PC-3 (cell line): ENCODE results near the gene STAU1.

Experiments used
- CTCF ChIP-seq: fragments of 300-600 bp; sonication (generic); conservative IDR thresholded peaks from 2 replicates; pipeline ENCODE4 v1.5.1; 2017; ENCODE audit warnings: antibody characterized with exemption, low read depth, mild to moderate bottlenecking, low read length
- EZH2 ChIP-seq: fragments of 300-600 bp; sonication (generic); IDR thresholded peaks from one replicate; pipeline ENCODE4 v1.6.1; 2017; ENCODE audit warnings: antibody characterized with exemption, mild to moderate bottlenecking, low read length; ENCODE audit not compliant: unreplicated experiment
- EZH2phosphoT487 ChIP-seq: fragments of 300-600 bp; sonication (generic); IDR thresholded peaks from 2 replicates; pipeline ENCODE4 v1.6.1; 2018; ENCODE audit warnings: mild to moderate bottlenecking, antibody characterized with exemption, low read length, borderline replicate concordance

GRCh38 chr20:49234831-49235230 lies 46.7 kb upstream of the STAU1 start:
- TF ChIP-seq CTCF (no peak), EZH2 (no peak), EZH2phosphoT487 (no peak)
